Measurements from ENCODE around the gene JUN. TPM values are rescaled to one million over a fixed set of nuclear protein-coding genes. Genes with fewer than 3 reads are reported as not detected.
A peak's percentile ranks its signal among the peaks of the same experiment; 100 is the strongest.

JUN gene
- total and polyA plus RNA-seq, 2 of the 4 experiments (the other 2 are of a cell fraction), result 46.6 to 89.1 TPM

GRCh38 chr1:58815686-58816071 lies 31.8 kb upstream of the JUN start:
- Histone ChIP-seq H3K9me1 (ENCODE audit: insufficient read depth, low read length) (peaks cover 7% of the 10 kb centered on the region), H2BK5ac (ENCODE audit: low read depth, low read length, poor library complexity, severe bottlenecking) (peak overlapping the region; percentile 74), H2AFZ (replicated peaks; ENCODE audit: low read length, poor library complexity) (peak overlapping the region; percentile 72), H2BK120ac (ENCODE audit: low read depth, low read length) (peak overlapping the region; percentile 97), H3K4me1 (ENCODE audit: control insufficient read depth, insufficient read depth, low read length) (peaks cover 16% of the 10 kb centered on the region), H2BK20ac (ENCODE audit: low read depth, low read length) (peak overlapping the region; percentile 96), H4K91ac (ENCODE audit: insufficient read depth, low read depth, low read length) (peak overlapping the region; percentile 96), H4K5ac (ENCODE audit: low read depth, low read length) (peak overlapping the region; percentile 66), H3K4me2 (ENCODE audit: low read depth, low read length) (peak overlapping the region; percentile 75), H2AK9ac (replicated peaks; ENCODE audit: low read depth, low read length, poor library complexity) (peak overlapping the region; percentile 95), H3K9ac (ENCODE audit: low read depth, low read length) (peak overlapping the region; percentile 70), H3K79me1 (ENCODE audit: low read depth in 1 of 2, low read length in 2 of 2) (peaks cover 0 to 8% of the 10 kb centered on the region in 2 experiments; a peak in 2 of 4 replicates), H4K8ac (ENCODE audit: low read depth in 2 of 2, low read length in 2 of 2) (peak overlapping the region; percentile 92 to 99), H4K20me1 (ENCODE audit: insufficient read depth, low read length) (no peaks in the 10 kb centered on the region), H3K27ac (ENCODE audit: insufficient read depth, low read length) (peak overlapping the region; percentile 84), H3K23ac (ENCODE audit: low read depth, low read length) (peak overlapping the region; percentile 94), H3K14ac (replicated peaks; ENCODE audit: low read depth, low read length) (peak overlapping the region; percentile 92), H3K36me3 (ENCODE audit: control insufficient read depth, insufficient read depth, low read length) (no peaks in the 10 kb centered on the region), H2BK15ac (ENCODE audit: low read depth, low read length) (peak overlapping the region; percentile 75), H3K27me3 (ENCODE audit: control insufficient read depth, insufficient read depth, low read length) (no peaks in the 10 kb centered on the region), H3K18ac (ENCODE audit: low read depth, low read length) (peak overlapping the region; percentile 74), H2AK5ac (ENCODE audit: low read depth, low read length) (peak overlapping the region; percentile 87), H3K56ac (ENCODE audit: extremely low read depth, insufficient read depth, low read length) (peak overlapping the region; percentile 96), H3K9me3 (ENCODE audit: control insufficient read depth, insufficient read depth, low read length) (no peaks in the 10 kb centered on the region), H3K4ac (ENCODE audit: low read depth, low read length) (peak overlapping the region; percentile 98), H3K4me3 (ENCODE audit: insufficient read depth, low read depth, low read length) (peak overlapping the region; percentile 49)
- 11% methylated on average over 7 of the region's 13 CpGs; no CpG with 5 or more reads in 1 of the 2 experiments for WGBS, 2 experiments (ENCODE audit: extremely low coverage in 2 of 2, insufficient read length in 1 of 2)
- DNase-seq (no peak), ATAC-seq (ENCODE audit: low read depth) (peak; percentile 3; the same call in 1 of the 2 replicates)
- intact Hi-C loops (cut with micrococcal nuclease) (loop anchor here (1.0 to 2.0 kb wide), 2 partner anchors 30 to 87 kb away; no protein-coding TSS in a partner anchor), in situ Hi-C loops (cut with MboI; ENCODE audit: low sequenced_read_pairs) (loop anchor here (10.0 kb wide), 1 partner anchor 329 kb away; no protein-coding TSS in a partner anchor), dilution Hi-C loops (cut with HindIII; ENCODE audit: low sequenced_read_pairs, unreplicated experiment) (no loop called here)
- ChIA-PET POLR2A (ENCODE audit: unreplicated experiment) (interaction anchor here (0.5 to 0.7 kb wide), 3 partner anchors 74 to 238 kb away, joined by 3 to 14 read pairs (median 6); no protein-coding TSS in a partner anchor), CTCF (no interaction called here)
- no TSS peak for BruUV-seq (replicated peaks)
- TF ChIP-seq RFX5 (IDR thresholded peaks at IDR 0.05; ENCODE audit: low read depth, low read length) (no peak), RAD21 (IDR thresholded peaks at IDR 0.05; ENCODE audit: low read length) (no peak), MAFK (IDR thresholded peaks at IDR 0.05; ENCODE audit: low read depth, low read length) (no peak), CTCF (conservative IDR thresholded peaks at IDR 0.05; ENCODE audit: low read depth, low read length) (no peak), CEBPB (IDR thresholded peaks at IDR 0.05; ENCODE audit: low read depth, low read length) (no peak), ELK1 (IDR thresholded peaks at IDR 0.05; ENCODE audit: borderline replicate concordance, low read depth, low read length) (no peak), NFE2L2 (IDR thresholded peaks at IDR 0.05; ENCODE audit: low read depth, low read length) (no peak), MAZ (IDR thresholded peaks at IDR 0.05; ENCODE audit: borderline replicate concordance, low read depth, low read length) (no peak), USF2 (IDR thresholded peaks at IDR 0.05; ENCODE audit: low read depth, low read length) (no peak), RCOR1 (IDR thresholded peaks at IDR 0.05; ENCODE audit: insufficient replicate concordance, low read length) (no peak), CHD1 (IDR thresholded peaks at IDR 0.05; ENCODE audit: low read depth, low read length) (no peak), BHLHE40 (IDR thresholded peaks at IDR 0.05; ENCODE audit: low read depth, low read length) (no peak)

Data from IMR-90 (cell line).